ENCODE data around the gene RHOA.

GRCh38 chr3:49383387-49383786 lies 28.4 kb downstream of the RHOA start:
- no peak for TF ChIP-seq POLR2AphosphoS5 (IDR thresholded peaks at IDR 0.05; ENCODE audit: low read depth, low read length)
- no peak for TF ChIP-seq POLR2A (IDR thresholded peaks at IDR 0.05; ENCODE audit: low read depth, low read length)

Data from GM12892 (cell line).